ENCODE data around the gene ZNF346. TPM values are rescaled to one million over a fixed set of nuclear protein-coding genes. Genes with fewer than 3 reads are reported as not detected.

ZNF346 gene
- total RNA-seq, 1 experiment from 2014 or later, result 18.4 TPM

GRCh38 chr5:177070536-177071191 lies 48.2 kb downstream of the ZNF346 start:
- Mint-ChIP-seq H3K27me3 (ENCODE audit: low read depth) (no peaks in the 10 kb centered on the region; the same call in 1 of the 2 replicates), H3K9me3 (no peaks in the 10 kb centered on the region), H3K27ac (no peak overlapping the region), H3K4me3 (no peak overlapping the region), H3K4me1 (peaks cover 3% of the 10 kb centered on the region), H3K36me3 (no peaks in the 10 kb centered on the region)
- no peak for DNase-seq (ENCODE audit: low spot score)
- CTCF ChIA-PET, result interaction anchor here (0.6 to 8.9 kb wide), 21 partner anchors 9 to 1059 kb away, joined by 3 to 156 read pairs (median 6); partner anchors contain the start of genes FGFR4 and TSPAN17
- POLR2A ChIA-PET, result interaction anchor here (0.7 kb wide), 1 partner anchor 29 kb away, joined by 7 read pairs; no protein-coding TSS in a partner anchor
- ATAC-seq, result no peak
- TF ChIP-seq JAZF1 (CRISPR knock-in tag; IDR thresholded peaks at IDR 0.05) (no peak), NR2C2 (CRISPR knock-in tag; IDR thresholded peaks at IDR 0.05) (no peak), ZNF317 (CRISPR knock-in tag; IDR thresholded peaks at IDR 0.05; ENCODE audit: borderline replicate concordance, low read depth) (no peak), ZBTB21 (CRISPR knock-in tag; IDR thresholded peaks at IDR 0.05; ENCODE audit: borderline replicate concordance) (no peak), GABPB1 (CRISPR knock-in tag; IDR thresholded peaks at IDR 0.05) (no peak), ZNF121 (CRISPR knock-in tag; IDR thresholded peaks at IDR 0.05) (no peak), CBFB (CRISPR knock-in tag; IDR thresholded peaks at IDR 0.05; ENCODE audit: low read depth) (no peak), CREB1 (CRISPR knock-in tag; IDR thresholded peaks at IDR 0.05) (no peak), HMGA2 (CRISPR knock-in tag; IDR thresholded peaks at IDR 0.05) (no peak), E2F4 (CRISPR knock-in tag; IDR thresholded peaks at IDR 0.05; ENCODE audit: borderline replicate concordance, low read depth) (no peak), GRHL2 (CRISPR knock-in tag; IDR thresholded peaks at IDR 0.05; ENCODE audit: insufficient replicate concordance, severe bottlenecking) (no peak), NFE2L1 (CRISPR knock-in tag; IDR thresholded peaks at IDR 0.05) (no peak), MYBL2 (CRISPR knock-in tag; IDR thresholded peaks at IDR 0.05) (no peak), FOXP4 (CRISPR knock-in tag; IDR thresholded peaks at IDR 0.05) (no peak)
- TF ChIP-seq, protein P1, sequence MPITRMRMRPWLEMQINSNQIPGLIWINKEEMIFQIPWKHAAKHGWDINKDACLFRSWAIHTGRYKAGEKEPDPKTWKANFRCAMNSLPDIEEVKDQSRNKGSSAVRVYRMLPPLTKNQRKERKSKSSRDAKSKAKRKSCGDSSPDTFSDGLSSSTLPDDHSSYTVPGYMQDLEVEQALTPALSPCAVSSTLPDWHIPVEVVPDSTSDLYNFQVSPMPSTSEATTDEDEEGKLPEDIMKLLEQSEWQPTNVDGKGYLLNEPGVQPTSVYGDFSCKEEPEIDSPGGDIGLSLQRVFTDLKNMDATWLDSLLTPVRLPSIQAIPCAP (CRISPR knock-in tag; IDR thresholded peaks at IDR 0.05), result no peak
- TF ChIP-seq, protein P2, sequence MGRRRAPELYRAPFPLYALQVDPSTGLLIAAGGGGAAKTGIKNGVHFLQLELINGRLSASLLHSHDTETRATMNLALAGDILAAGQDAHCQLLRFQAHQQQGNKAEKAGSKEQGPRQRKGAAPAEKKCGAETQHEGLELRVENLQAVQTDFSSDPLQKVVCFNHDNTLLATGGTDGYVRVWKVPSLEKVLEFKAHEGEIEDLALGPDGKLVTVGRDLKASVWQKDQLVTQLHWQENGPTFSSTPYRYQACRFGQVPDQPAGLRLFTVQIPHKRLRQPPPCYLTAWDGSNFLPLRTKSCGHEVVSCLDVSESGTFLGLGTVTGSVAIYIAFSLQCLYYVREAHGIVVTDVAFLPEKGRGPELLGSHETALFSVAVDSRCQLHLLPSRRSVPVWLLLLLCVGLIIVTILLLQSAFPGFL (CRISPR knock-in tag; IDR thresholded peaks at IDR 0.05; ENCODE audit: borderline replicate concordance), result no peak
- TF ChIP-seq, protein P3, sequence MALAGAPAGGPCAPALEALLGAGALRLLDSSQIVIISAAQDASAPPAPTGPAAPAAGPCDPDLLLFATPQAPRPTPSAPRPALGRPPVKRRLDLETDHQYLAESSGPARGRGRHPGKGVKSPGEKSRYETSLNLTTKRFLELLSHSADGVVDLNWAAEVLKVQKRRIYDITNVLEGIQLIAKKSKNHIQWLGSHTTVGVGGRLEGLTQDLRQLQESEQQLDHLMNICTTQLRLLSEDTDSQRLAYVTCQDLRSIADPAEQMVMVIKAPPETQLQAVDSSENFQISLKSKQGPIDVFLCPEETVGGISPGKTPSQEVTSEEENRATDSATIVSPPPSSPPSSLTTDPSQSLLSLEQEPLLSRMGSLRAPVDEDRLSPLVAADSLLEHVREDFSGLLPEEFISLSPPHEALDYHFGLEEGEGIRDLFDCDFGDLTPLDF (CRISPR knock-in tag; IDR thresholded peaks at IDR 0.05), result no peak
- TF ChIP-seq, protein P4, sequence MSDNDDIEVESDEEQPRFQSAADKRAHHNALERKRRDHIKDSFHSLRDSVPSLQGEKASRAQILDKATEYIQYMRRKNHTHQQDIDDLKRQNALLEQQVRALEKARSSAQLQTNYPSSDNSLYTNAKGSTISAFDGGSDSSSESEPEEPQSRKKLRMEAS (CRISPR knock-in tag; IDR thresholded peaks at IDR 0.05), result no peak
- TF ChIP-seq, protein P5, sequence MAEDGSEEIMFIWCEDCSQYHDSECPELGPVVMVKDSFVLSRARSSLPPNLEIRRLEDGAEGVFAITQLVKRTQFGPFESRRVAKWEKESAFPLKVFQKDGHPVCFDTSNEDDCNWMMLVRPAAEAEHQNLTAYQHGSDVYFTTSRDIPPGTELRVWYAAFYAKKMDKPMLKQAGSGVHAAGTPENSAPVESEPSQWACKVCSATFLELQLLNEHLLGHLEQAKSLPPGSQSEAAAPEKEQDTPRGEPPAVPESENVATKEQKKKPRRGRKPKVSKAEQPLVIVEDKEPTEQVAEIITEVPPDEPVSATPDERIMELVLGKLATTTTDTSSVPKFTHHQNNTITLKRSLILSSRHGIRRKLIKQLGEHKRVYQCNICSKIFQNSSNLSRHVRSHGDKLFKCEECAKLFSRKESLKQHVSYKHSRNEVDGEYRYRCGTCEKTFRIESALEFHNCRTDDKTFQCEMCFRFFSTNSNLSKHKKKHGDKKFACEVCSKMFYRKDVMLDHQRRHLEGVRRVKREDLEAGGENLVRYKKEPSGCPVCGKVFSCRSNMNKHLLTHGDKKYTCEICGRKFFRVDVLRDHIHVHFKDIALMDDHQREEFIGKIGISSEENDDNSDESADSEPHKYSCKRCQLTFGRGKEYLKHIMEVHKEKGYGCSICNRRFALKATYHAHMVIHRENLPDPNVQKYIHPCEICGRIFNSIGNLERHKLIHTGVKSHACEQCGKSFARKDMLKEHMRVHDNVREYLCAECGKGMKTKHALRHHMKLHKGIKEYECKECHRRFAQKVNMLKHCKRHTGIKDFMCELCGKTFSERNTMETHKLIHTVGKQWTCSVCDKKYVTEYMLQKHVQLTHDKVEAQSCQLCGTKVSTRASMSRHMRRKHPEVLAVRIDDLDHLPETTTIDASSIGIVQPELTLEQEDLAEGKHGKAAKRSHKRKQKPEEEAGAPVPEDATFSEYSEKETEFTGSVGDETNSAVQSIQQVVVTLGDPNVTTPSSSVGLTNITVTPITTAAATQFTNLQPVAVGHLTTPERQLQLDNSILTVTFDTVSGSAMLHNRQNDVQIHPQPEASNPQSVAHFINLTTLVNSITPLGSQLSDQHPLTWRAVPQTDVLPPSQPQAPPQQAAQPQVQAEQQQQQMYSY (CRISPR knock-in tag; IDR thresholded peaks at IDR 0.05), result no peak

All from WTC11 (cell line).